ENCODE measurements around the gene SIN3B.

SIN3B gene

GRCh38 chr19:16917401-16917800, 88.2 kb downstream of the SIN3B start:
- no peak for DNase-seq

DNA sequence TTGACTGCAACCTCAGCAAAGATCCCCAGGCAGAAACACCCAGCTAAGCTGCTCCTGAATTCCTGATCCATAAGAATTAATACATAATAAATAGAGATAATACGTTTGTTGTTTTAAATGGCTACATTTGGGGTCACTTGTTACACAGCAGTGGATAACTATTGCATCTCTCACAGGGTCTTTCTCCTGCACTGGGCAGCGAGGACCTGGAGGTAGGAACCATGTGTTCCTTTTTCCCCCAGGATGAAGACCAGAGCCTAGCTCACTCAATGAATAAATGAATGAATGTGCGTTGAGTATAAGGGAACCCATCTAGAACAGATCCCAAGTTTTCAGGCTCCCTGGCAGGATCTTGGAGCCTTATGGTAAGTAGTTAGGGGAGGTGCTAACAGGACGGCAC, 90.3 kb downstream of the SIN3B start:
- DNase-seq = no peak

- DNase-seq = no peak
Measured at GRCh38 chr19:16920816-16921529, 91.8 kb downstream of the SIN3B start.

GRCh38 chr19:16921766-16922591, 92.8 kb downstream of the SIN3B start:
- DNase-seq = no peak

DNA sequence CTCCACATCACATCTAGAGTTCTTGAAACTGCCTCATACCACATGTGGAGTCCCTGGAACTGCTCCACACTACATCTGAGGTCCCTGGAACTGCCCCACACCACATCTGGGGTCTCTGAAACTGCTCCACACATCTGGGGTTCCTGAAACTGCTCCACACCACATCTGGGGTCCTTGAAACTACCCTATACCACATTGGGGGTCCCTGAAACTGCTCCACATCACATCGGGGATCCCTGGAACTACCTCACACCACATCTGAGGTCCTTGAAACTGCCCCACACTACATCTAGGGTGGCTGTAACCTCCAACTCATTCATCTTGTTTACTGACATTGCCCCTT, 93.4 kb downstream of the SIN3B start:
- no peak for DNase-seq

DNA sequence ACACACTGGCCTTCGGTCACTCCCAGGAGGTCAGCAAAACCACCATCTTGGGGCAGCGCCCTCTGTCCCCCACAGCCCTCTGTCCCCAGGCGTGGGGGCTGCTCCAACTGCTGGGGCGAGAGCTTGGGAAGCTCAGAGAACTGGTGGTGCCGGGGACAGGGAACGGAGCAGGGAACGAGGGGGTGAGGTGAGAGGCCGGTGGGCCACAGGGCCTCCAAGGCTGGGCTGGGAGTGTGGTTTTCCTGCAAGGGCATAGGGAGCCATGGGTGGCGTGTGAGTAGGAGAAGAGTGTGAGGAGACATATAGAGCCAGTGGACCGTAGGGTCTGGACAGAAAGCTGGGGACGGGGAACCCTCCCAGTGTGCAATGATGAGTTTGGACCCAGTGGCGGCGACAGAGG, 93.8 kb downstream of the SIN3B start:
- no peak for DNase-seq

GRCh38 chr19:16927883-16928282, 98.7 kb downstream of the SIN3B start:
- DNase-seq = no peak

GRCh38 chr19:16928351-16928750, 99.2 kb downstream of the SIN3B start:
- no peak for DNase-seq

GRCh38 chr19:16928916-16929315, 99.7 kb downstream of the SIN3B start:
- no peak for DNase-seq
